ENCODE measurements around the gene GNAS-AS1. TPM values are rescaled to one million over a fixed set of nuclear protein-coding genes. Genes with fewer than 3 reads are reported as not detected.

GNAS-AS1 gene
- total and polyA plus RNA-seq, 10 of the 15 experiments (the other 5 are each of a cell fraction or from before 2014, with no cell fraction given), result 0.06 to 2.7 (median 1.2) TPM

- TF ChIP-seq ZBTB40 (IDR thresholded peaks at IDR 0.05; ENCODE audit: borderline replicate concordance) (no peak), ZNF622 (IDR thresholded peaks at IDR 0.05) (no peak), BMI1 (IDR thresholded peaks at IDR 0.05; ENCODE audit: borderline replicate concordance) (no peak)
Measured at GRCh38 chr20:58781138-58781537, 69.6 kb downstream of the GNAS-AS1 start (continued).

- BruUV-seq (replicated peaks), result no TSS peak
- in situ Hi-C loops (cut with MboI), result no loop called here
Measured at GRCh38 chr20:58778760-58779159, 71.9 kb downstream of the GNAS-AS1 start.

More at GRCh38 chr20:58778760-58779159, 71.9 kb downstream of the GNAS-AS1 start:
- CTCF ChIA-PET, result no interaction called here
- Histone ChIP-seq H3K9me3 (replicated peaks; ENCODE audit: control insufficient read depth, insufficient read depth, low read length) (no peaks in the 10 kb centered on the region), H3K4me1 (ENCODE audit: control insufficient read depth, insufficient read depth, low read length) (no peaks in the 10 kb centered on the region), H3K4me2 (ENCODE audit: control insufficient read depth, insufficient read depth) (no peak overlapping the region), H3K79me2 (ENCODE audit: control insufficient read depth, insufficient read depth, low read length) (no peaks in the 10 kb centered on the region), H2AFZ (ENCODE audit: control insufficient read depth, low read depth, low read length) (no peak overlapping the region), H3K27ac (ENCODE audit: control insufficient read depth, insufficient read depth) (no peak overlapping the region), H3K27me3 (replicated peaks in 1 of 2; ENCODE audit: control insufficient read depth in 2 of 2, insufficient read depth in 2 of 2, low read length in 1 of 2) (peaks cover 4 to 12% of the 10 kb centered on the region in 2 experiments; a peak in 3 of 4 replicates), H3K4me3 (no peak overlapping the region), H4K20me1 (ENCODE audit: control insufficient read depth, insufficient read depth) (no peaks in the 10 kb centered on the region), H3K9ac (ENCODE audit: control insufficient read depth, insufficient read depth, low read length) (no peak overlapping the region), H3K36me3 (ENCODE audit: control insufficient read depth in 2 of 2, insufficient read depth in 2 of 2, low read length in 1 of 2) (no peaks in the 10 kb centered on the region)
- ATAC-seq (no peak), DNase-seq (ENCODE audit: low read depth, low spot score) (no peak), FAIRE-seq (no peak)
- intact Hi-C loops (cut with micrococcal nuclease; ENCODE audit: unreplicated experiment), result no loop called here
- SMC1A ChIA-PET (ENCODE audit: uncharacterized antibody, unreplicated experiment), result no interaction called here
- WGBS (ENCODE audit: insufficient coverage, insufficient replicate concordance, low lambda C conversion rate, missing lambda C conversion rate), result 12% methylated on average over 9 of the region's 9 CpGs
- TF ChIP-seq KLF5 (IDR thresholded peaks at IDR 0.05; ENCODE audit: partially characterized antibody), result no peak
- POLR2A ChIA-PET, result no interaction called here
- RAD21 ChIA-PET (ENCODE audit: unreplicated experiment), result no interaction called here
